ENCODE measurements around the gene BCAS3. TPM values are rescaled to one million over a fixed set of nuclear protein-coding genes. Genes with fewer than 3 reads are reported as not detected.

Gene BCAS3
- total and polyA plus RNA-seq, 2 experiments from 2014 or later: 18.0 to 20.2 TPM

- no peaks in the 10 kb centered on the region for H3F3A ChIP-seq (ENCODE audit: insufficient read depth)
- DNase-seq: no peak
- H3K79me2 ChIP-seq (ENCODE audit: insufficient read depth): no peaks in the 10 kb centered on the region
- in situ Hi-C loops (cut with MboI): no loop called here
- H3K27me3 ChIP-seq (replicated peaks; ENCODE audit: insufficient read depth): no peaks in the 10 kb centered on the region
- H3K27ac ChIP-seq: no peak overlapping the region
- no peak overlapping the region for H3K4me2 ChIP-seq (ENCODE audit: unreplicated experiment)
- no peak for TF ChIP-seq EZH2 (IDR thresholded peaks at IDR 0.05; ENCODE audit: insufficient read depth, poor library complexity, severe bottlenecking)
- no peak for TF ChIP-seq EZH2phosphoT487 (IDR thresholded peaks at IDR 0.05; ENCODE audit: insufficient read depth, low read depth)
- H4K20me1 ChIP-seq (ENCODE audit: insufficient read depth): no peaks in the 10 kb centered on the region
- H3K9me2 ChIP-seq (ENCODE audit: insufficient read depth): no peaks in the 10 kb centered on the region
- WGBS, 2 experiments (ENCODE audit: low coverage in 1 of 2, low lambda C conversion rate in 2 of 2, missing lambda C conversion rate in 2 of 2): 69 to 73% methylated on average over 9 of the region's 9 CpGs
- no peak overlapping the region for H3K9ac ChIP-seq
- no peak overlapping the region for H3K4me3 ChIP-seq
- H3K9me3 ChIP-seq (ENCODE audit: low read depth): no peaks in the 10 kb centered on the region
- no peaks in the 10 kb centered on the region for H3K36me3 ChIP-seq (ENCODE audit: low read depth)
- no peak overlapping the region for H2AFZ ChIP-seq
- H3K4me1 ChIP-seq (ENCODE audit: insufficient read depth): no peaks in the 10 kb centered on the region
Measured at GRCh38 chr17:61331886-61332285, 654.2 kb downstream of the BCAS3 start.

DNA sequence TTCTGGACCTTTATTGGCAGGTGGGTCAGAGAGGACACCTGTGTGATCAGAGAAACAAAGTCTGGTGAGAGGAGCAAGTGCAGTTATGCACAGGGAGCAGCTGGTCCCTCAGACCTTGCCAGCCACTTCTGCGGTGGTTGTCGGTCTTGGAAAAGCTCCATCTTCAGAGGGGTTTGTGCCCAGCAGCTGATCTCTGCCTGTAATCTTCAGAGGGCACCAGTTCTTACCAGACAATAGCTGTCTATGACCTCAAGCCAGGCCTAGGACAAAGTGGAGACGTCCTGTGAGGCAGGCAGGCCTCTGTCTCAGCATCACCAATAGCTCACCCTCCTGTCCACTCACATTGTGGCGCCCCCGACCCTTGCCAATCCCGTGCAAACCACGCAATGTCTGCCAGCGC is 655.5 kb downstream of the BCAS3 start:
- no peak overlapping the region for H3K27ac ChIP-seq
- in situ Hi-C loops (cut with MboI): no loop called here
- H3K4me3 ChIP-seq: no peak overlapping the region
- no peaks in the 10 kb centered on the region for H3K36me3 ChIP-seq (ENCODE audit: low read depth)
- peaks cover 2% of the 10 kb centered on the region; the same call in 1 of the 2 replicates for H3F3A ChIP-seq (ENCODE audit: insufficient read depth)
- 96 to 97% methylated on average over 8 of the region's 8 CpGs for WGBS, 2 experiments (ENCODE audit: low coverage in 1 of 2, low lambda C conversion rate in 2 of 2, missing lambda C conversion rate in 2 of 2)
- no peaks in the 10 kb centered on the region for H3K9me2 ChIP-seq (ENCODE audit: insufficient read depth)
- peaks cover 5% of the 10 kb centered on the region for H3K4me1 ChIP-seq (ENCODE audit: insufficient read depth)
- no peaks in the 10 kb centered on the region for H3K9me3 ChIP-seq (ENCODE audit: low read depth)
- no peak for TF ChIP-seq EZH2phosphoT487 (IDR thresholded peaks at IDR 0.05; ENCODE audit: insufficient read depth, low read depth)
- TF ChIP-seq EZH2 (IDR thresholded peaks at IDR 0.05; ENCODE audit: insufficient read depth, poor library complexity, severe bottlenecking): no peak
- H3K4me2 ChIP-seq (ENCODE audit: unreplicated experiment): no peak overlapping the region
- DNase-seq: no peak
- no peaks in the 10 kb centered on the region for H4K20me1 ChIP-seq (ENCODE audit: insufficient read depth)
- H3K79me2 ChIP-seq (ENCODE audit: insufficient read depth): no peaks in the 10 kb centered on the region
- H3K9ac ChIP-seq: no peak overlapping the region
- no peaks in the 10 kb centered on the region for H3K27me3 ChIP-seq (replicated peaks; ENCODE audit: insufficient read depth)
- H2AFZ ChIP-seq: no peak overlapping the region

DNA sequence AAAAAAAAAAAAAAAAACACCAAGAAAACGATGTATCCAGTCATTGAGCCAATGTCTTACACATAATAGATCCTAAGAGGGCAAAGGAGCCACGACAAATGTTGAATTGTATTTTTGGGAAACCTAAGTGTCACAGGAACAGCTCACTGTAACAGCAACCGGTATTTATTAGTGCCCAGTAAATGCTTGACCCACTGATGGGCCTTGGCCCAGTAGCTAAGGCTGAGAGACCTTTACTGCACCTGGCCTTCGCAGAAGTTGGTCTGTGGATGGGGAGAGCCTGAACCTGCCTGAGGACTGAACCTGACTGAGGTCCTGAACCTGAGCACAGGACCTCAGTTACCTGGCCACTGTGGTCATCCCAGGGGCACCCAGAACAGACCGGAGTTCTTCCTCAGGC is 657.0 kb downstream of the BCAS3 start:
- H3K4me2 ChIP-seq (ENCODE audit: unreplicated experiment): no peak overlapping the region
- no peak overlapping the region for H3K9ac ChIP-seq
- no peaks in the 10 kb centered on the region for H3K9me3 ChIP-seq (ENCODE audit: low read depth)
- H3K27me3 ChIP-seq (replicated peaks; ENCODE audit: insufficient read depth): no peaks in the 10 kb centered on the region
- H3K27ac ChIP-seq: no peak overlapping the region
- H3K36me3 ChIP-seq (ENCODE audit: low read depth): no peaks in the 10 kb centered on the region
- no peak overlapping the region for H3K4me3 ChIP-seq
- no peak for DNase-seq
- H3F3A ChIP-seq (ENCODE audit: insufficient read depth): peaks cover 18% of the 10 kb centered on the region
- peaks cover 19% of the 10 kb centered on the region for H3K4me1 ChIP-seq (ENCODE audit: insufficient read depth)
- H3K79me2 ChIP-seq (ENCODE audit: insufficient read depth): no peaks in the 10 kb centered on the region
- no peaks in the 10 kb centered on the region for H4K20me1 ChIP-seq (ENCODE audit: insufficient read depth)
- no peak overlapping the region for H2AFZ ChIP-seq
- H3K9me2 ChIP-seq (ENCODE audit: insufficient read depth): no peaks in the 10 kb centered on the region
- in situ Hi-C loops (cut with MboI): no loop called here
- TF ChIP-seq EZH2phosphoT487 (IDR thresholded peaks at IDR 0.05; ENCODE audit: insufficient read depth, low read depth): no peak
- no peak for TF ChIP-seq EZH2 (IDR thresholded peaks at IDR 0.05; ENCODE audit: insufficient read depth, poor library complexity, severe bottlenecking)
- WGBS, 2 experiments (ENCODE audit: low coverage in 1 of 2, low lambda C conversion rate in 2 of 2, missing lambda C conversion rate in 2 of 2): 94 to 95% methylated on average over 5 of the region's 5 CpGs

GRCh38 chr17:61335105-61335844 is 657.6 kb downstream of the BCAS3 start:
- Histone ChIP-seq H3K4me2 (ENCODE audit: unreplicated experiment) (no peak overlapping the region), H4K20me1 (ENCODE audit: insufficient read depth) (no peaks in the 10 kb centered on the region), H3K9ac (no peak overlapping the region), H3K79me2 (ENCODE audit: insufficient read depth) (no peaks in the 10 kb centered on the region), H3K4me1 (ENCODE audit: insufficient read depth) (peaks cover 19% of the 10 kb centered on the region), H3K9me2 (ENCODE audit: insufficient read depth) (no peaks in the 10 kb centered on the region), H3K27me3 (replicated peaks; ENCODE audit: insufficient read depth) (no peaks in the 10 kb centered on the region), H3K27ac (no peak overlapping the region), H3F3A (ENCODE audit: insufficient read depth) (peaks cover 21% of the 10 kb centered on the region), H3K36me3 (ENCODE audit: low read depth) (no peaks in the 10 kb centered on the region), H3K4me3 (no peak overlapping the region), H2AFZ (no peak overlapping the region), H3K9me3 (ENCODE audit: low read depth) (no peaks in the 10 kb centered on the region)
- in situ Hi-C loops (cut with MboI): no loop called here
- peak; percentile 14 for DNase-seq
- no peak for TF ChIP-seq EZH2phosphoT487 (IDR thresholded peaks at IDR 0.05; ENCODE audit: insufficient read depth, low read depth)
- no peak for TF ChIP-seq EZH2 (IDR thresholded peaks at IDR 0.05; ENCODE audit: insufficient read depth, poor library complexity, severe bottlenecking)
- 86 to 91% methylated on average over 8 of the region's 8 CpGs for WGBS, 2 experiments (ENCODE audit: low coverage in 1 of 2, low lambda C conversion rate in 2 of 2, missing lambda C conversion rate in 2 of 2)
